Osteocyte (in vitro differentiated cells): ENCODE measurements around the gene SOX2. TPM values are rescaled to one million over a fixed set of nuclear protein-coding genes. Genes with fewer than 3 reads are reported as not detected.

Experiments used
- DNase-seq: peaks from one replicate; pipeline ENCODE4 v3.0.0; 2021; ENCODE audit warnings: mixed read lengths; ENCODE audit not compliant: unreplicated experiment; ENCODE audit errors: extremely low spot score
- H3K27ac Mint-ChIP-seq: one replicate; pipeline ENCODE4 v1.8.0; 2021; ENCODE audit warnings: mild to moderate bottlenecking, mixed read lengths; ENCODE audit not compliant: unreplicated experiment
- H3K27me3 Mint-ChIP-seq: one replicate; pipeline ENCODE4 v1.8.0; 2021; ENCODE audit warnings: mixed read lengths; ENCODE audit not compliant: unreplicated experiment
- H3K36me3 Mint-ChIP-seq: one replicate; pipeline ENCODE4 v1.8.0; 2021; ENCODE audit warnings: mixed read lengths; ENCODE audit not compliant: unreplicated experiment
- H3K4me1 Mint-ChIP-seq: one replicate; pipeline ENCODE4 v1.8.0; 2021; ENCODE audit warnings: mixed read lengths; ENCODE audit not compliant: unreplicated experiment
- H3K4me3 Mint-ChIP-seq: one replicate; pipeline ENCODE4 v1.8.0; 2021; ENCODE audit warnings: mild to moderate bottlenecking, moderate library complexity, mixed read lengths; ENCODE audit not compliant: unreplicated experiment
- H3K9me3 Mint-ChIP-seq: one replicate; pipeline ENCODE4 v1.8.0; 2021; ENCODE audit warnings: mixed read lengths; ENCODE audit not compliant: unreplicated experiment
- total RNA-seq: library from RNA; stranded (reverse); gene quantifications from 2 replicates; pipeline ENCODE4 v1.2.1, GENCODE V29; 2021
- TF ChIP-seq, protein P1 (sequence below): fragments of 200-600 bp; sonication (generic); IDR thresholded peaks from 2 replicates; pipeline ENCODE4 v1.5.0; 2021; ENCODE audit warnings: antibody characterized with exemption, mild to moderate bottlenecking, moderate library complexity

SOX2 gene
- total RNA-seq, 1 donor from 2014 or later = 5.4 TPM

GRCh38 chr3:181690769-181691168 is 21.0 kb upstream of the SOX2 start:
- peaks cover 29% of the 10 kb centered on the region for H3K27me3 Mint-ChIP-seq
- TF ChIP-seq, protein P1, sequence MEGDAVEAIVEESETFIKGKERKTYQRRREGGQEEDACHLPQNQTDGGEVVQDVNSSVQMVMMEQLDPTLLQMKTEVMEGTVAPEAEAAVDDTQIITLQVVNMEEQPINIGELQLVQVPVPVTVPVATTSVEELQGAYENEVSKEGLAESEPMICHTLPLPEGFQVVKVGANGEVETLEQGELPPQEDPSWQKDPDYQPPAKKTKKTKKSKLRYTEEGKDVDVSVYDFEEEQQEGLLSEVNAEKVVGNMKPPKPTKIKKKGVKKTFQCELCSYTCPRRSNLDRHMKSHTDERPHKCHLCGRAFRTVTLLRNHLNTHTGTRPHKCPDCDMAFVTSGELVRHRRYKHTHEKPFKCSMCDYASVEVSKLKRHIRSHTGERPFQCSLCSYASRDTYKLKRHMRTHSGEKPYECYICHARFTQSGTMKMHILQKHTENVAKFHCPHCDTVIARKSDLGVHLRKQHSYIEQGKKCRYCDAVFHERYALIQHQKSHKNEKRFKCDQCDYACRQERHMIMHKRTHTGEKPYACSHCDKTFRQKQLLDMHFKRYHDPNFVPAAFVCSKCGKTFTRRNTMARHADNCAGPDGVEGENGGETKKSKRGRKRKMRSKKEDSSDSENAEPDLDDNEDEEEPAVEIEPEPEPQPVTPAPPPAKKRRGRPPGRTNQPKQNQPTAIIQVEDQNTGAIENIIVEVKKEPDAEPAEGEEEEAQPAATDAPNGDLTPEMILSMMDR = no peak

GRCh38 chr3:181691901-181692300 is 19.8 kb upstream of the SOX2 start:
- H3K36me3 Mint-ChIP-seq = no peaks in the 10 kb centered on the region
- DNase-seq = no peak
- H3K9me3 Mint-ChIP-seq = no peaks in the 10 kb centered on the region
- H3K27ac Mint-ChIP-seq = no peak overlapping the region
- H3K4me3 Mint-ChIP-seq = no peak overlapping the region
- H3K27me3 Mint-ChIP-seq = peaks cover 32% of the 10 kb centered on the region
- H3K4me1 Mint-ChIP-seq = no peaks in the 10 kb centered on the region
- TF ChIP-seq, protein P1 = no peak

More at GRCh38 chr3:181690769-181691168, 21.0 kb upstream of the SOX2 start:
- DNase-seq = no peak
- H3K36me3 Mint-ChIP-seq = no peaks in the 10 kb centered on the region
- H3K9me3 Mint-ChIP-seq = no peaks in the 10 kb centered on the region
- H3K4me3 Mint-ChIP-seq = no peak overlapping the region
- H3K4me1 Mint-ChIP-seq = no peaks in the 10 kb centered on the region
- no peak overlapping the region for H3K27ac Mint-ChIP-seq

DNA sequence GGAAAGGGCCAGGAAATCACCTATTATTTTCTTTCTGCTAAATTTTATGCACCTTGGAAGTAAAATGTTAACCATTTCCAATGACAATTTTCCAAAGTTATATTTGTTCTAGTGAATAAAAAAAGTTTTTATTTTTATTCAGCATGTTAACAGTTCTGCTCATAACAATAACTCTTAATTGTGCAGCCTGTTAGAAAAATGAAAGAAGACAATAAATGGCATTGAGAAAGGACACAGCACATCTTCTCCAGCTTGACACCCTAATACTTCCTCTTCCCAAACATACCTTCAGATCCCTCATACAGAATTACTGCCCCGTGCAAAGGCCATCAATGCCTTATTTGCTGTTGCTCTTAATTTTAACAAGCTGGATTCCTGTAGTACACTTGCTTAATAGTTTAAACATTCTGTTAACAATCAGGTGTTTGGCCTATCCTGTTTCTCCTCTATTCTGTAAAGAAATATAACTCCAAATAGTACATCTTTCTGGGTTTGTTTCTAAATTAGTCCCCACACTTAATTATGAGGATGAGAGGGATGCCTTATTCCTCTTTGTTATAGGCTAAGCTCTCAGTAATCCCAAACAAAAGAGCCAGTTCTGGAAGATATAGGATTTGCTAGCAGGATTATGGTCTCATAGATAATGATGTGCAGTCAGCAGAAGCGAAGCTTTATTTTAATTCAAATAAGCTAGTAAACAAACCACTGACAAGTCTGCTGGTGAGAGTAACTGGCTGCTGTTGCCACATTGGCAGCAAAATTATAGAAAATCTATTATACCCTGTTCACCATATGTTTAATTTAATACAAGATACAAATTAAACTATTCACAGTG is 19.2 kb upstream of the SOX2 start:
- Mint-ChIP-seq H3K27me3 (peaks cover 28% of the 10 kb centered on the region), H3K27ac (no peak overlapping the region), H3K4me3 (no peak overlapping the region), H3K4me1 (no peaks in the 10 kb centered on the region), H3K36me3 (no peaks in the 10 kb centered on the region), H3K9me3 (no peaks in the 10 kb centered on the region)
- TF ChIP-seq, protein P1 = no peak
- no peak for DNase-seq

DNA sequence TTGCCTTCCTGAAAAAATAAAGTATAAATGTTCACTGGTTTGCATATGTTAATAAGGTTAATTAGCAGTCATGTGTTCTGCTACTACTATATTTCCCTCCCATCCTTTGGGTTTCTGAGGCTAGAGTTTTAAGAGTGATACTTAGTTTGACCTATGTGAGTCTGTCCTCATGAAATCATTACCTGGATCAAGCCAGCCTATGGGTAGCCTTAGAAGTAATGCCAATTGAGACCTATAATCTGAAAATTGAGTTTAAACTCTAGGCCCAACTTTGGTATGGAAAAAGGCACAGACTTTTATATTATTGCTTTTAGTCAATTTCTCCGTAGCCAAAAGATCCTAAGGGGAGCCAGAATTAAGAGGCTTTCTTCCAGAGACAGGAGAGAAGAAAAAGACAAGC is 18.4 kb upstream of the SOX2 start:
- Mint-ChIP-seq H3K27me3 (peaks cover 30% of the 10 kb centered on the region), H3K4me3 (no peak overlapping the region), H3K36me3 (no peaks in the 10 kb centered on the region), H3K4me1 (no peaks in the 10 kb centered on the region), H3K27ac (no peak overlapping the region), H3K9me3 (no peaks in the 10 kb centered on the region)
- TF ChIP-seq, protein P1 = no peak
- DNase-seq = no peak

- Mint-ChIP-seq H3K27me3 (peaks cover 38% of the 10 kb centered on the region), H3K9me3 (no peaks in the 10 kb centered on the region), H3K27ac (no peak overlapping the region), H3K36me3 (no peaks in the 10 kb centered on the region), H3K4me1 (no peaks in the 10 kb centered on the region), H3K4me3 (no peak overlapping the region)
- no peak for DNase-seq
- TF ChIP-seq, protein P1 = no peak
These were observed 16.7 kb upstream of the SOX2 start for GRCh38 chr3:181694805-181695660.
